ENCODE data around the gene ERF.

ERF gene

GRCh38 chr19:42241279-42241678 lies 13.6 kb downstream of the ERF start:
- DNase-seq (ENCODE audit: low read depth) = no peak

DNA sequence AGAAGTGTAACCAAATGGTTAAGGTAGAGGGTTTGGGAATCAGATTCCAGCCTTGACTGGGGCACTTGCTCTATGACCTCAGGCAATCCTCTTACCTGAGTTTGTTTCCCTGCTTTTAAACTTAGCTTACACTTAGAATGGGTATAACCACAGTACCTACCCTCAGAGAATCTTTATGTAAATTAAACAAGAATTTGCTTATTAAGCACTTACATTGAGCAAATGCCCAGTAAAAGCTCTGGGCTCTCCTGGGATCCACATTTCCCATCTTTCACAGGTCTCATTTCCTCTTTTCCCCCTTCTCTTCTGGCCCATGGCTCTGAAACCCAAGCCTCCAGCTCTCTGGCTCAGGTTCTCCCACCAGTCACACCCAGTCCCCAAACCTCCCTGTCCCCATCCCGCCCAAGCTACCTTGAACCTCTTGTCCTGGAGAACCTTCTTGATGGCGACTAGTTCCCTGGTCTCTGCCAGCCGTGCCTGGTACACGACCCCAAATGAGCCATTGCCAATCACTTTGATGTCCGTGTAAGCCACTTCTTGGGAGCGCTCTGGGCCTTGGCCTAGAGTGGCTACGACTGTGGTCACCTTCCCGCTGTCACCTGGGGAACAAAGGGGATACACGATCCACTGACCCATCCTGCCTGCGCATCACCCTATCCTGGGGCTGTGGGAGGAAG lies 15.2 kb downstream of the ERF start:
- no peak for DNase-seq (ENCODE audit: low read depth)

GRCh38 chr19:42235181-42235580 lies 19.7 kb downstream of the ERF start:
- no peak for DNase-seq (ENCODE audit: low read depth)

DNA sequence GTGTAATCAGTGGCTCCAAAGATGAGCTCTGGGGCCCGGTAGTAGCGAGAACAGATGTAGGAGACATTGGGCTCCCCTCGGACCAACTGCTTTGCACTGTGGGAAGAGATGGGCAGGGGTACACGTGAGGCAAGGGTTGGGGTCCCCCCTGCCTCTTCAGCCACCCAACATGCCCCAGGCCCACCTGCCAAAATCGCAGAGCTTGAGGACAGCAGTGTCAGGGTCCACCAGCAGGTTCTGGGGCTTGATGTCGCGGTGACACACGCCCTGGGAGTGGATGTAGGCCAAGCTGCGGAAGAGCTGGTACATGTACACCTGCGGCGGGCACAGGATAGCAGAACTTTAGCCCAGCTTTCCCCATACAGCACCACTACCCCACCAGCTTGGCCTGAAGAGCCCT lies 20.6 kb downstream of the ERF start:
- no peak for DNase-seq (ENCODE audit: low read depth)

DNA sequence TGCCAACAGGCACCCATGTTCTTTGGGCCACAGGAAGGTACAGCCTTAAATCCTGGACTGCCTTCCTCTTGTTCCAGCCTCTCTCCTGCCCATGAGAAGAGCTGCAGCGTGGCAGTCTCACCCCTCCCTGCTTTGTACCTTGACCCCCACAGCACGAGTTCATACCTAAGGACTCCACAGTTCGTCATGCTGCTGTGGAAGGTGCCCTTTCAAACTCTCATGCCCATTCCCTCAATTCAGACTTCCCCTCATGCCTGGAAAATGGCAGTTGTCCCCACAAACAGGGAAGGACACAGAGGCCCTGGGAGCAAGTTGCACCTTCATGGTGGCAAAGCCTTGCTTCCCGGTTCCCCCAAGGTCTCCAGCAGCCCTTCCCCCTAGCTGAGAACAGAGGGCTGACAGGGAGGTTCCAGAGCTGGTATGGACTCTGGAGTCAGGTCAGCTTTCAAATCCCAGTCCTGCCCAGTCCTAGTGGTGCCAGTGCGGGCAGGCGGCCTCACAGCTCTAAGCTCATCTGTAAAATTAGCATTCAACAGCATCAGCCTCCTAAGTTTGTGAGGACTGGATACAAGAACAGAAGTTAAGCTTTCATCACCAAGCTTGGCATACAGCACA lies 21.1 kb downstream of the ERF start:
- DNase-seq (ENCODE audit: low read depth) = no peak

DNA sequence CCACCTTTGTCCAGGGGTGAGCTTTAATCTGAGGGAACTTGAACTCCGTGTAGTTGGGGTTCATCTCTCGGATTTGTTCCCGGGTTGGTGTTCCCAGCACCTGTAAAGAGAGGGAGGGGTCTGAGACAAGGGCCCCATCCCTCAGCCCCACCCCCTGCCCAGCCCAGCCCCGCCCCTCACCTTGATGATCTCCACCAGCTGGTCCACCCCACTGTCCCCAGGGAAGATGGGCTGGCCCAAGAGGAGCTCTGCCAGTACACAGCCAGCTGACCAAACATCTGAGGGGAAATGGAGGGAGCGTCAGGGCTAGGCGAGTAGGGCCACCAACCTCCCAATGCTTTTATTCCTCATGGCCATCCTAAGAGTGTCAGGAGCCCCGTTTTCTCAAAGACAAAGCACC lies 21.8 kb downstream of the ERF start:
- no peak for DNase-seq (ENCODE audit: low read depth)

- DNase-seq (ENCODE audit: low read depth) = no peak
Measured at GRCh38 chr19:42232435-42232834, 22.5 kb downstream of the ERF start.

GRCh38 chr19:42230571-42230970 lies 24.4 kb downstream of the ERF start:
- DNase-seq (ENCODE audit: low read depth) = no peak

DNA sequence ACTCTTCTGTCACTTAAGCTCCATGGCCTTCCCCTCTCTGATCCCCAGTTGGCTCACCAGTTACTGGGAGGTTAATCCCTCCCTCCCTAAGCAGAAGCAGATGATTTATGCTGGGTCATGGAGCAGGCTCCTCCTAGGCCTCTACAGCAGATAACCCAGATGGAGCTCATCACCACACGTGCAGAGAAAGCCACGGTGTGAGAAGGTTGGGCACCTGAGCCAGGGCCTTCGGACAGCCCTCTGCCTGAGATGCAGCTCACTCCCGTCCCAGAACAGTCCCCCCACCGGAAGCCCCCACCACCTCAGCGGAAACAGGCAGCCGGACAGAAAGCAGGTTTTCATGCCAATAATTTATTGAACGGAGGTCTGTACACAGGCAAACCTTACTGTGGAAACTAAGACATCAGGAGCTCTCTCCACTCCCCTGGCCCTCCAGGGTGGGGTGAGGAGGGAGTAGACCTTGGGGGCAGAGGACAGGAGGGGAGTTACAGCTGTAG lies 25.0 kb downstream of the ERF start:
- DNase-seq (ENCODE audit: low read depth) = peak; percentile 38

- DNase-seq (ENCODE audit: low read depth) = no peak
Measured at GRCh38 chr19:42229301-42229854, 25.6 kb downstream of the ERF start.

DNA sequence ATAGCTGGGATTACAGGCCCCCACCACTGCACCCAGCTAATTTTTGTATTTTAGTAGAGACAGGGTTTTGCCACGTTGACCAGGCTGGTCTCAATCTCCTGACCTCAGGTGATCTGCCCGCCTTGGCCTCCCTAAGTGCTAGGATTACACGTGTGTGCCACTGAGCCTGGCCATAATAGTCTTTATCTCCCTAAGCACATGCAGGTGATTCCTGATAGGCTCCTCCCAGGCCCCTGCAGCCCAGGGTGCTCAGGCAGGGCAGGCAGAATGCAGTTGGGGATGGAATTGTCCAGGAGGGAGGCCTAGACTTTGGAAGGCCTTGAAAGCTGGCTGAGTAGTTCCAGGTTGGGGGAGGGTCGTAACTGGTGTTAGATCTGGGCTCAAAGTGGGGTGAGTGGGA lies 26.3 kb downstream of the ERF start:
- DNase-seq (ENCODE audit: low read depth) = no peak

GRCh38 chr19:42226886-42227285 lies 28.0 kb downstream of the ERF start:
- DNase-seq (ENCODE audit: low read depth) = peak; percentile 67

DNA sequence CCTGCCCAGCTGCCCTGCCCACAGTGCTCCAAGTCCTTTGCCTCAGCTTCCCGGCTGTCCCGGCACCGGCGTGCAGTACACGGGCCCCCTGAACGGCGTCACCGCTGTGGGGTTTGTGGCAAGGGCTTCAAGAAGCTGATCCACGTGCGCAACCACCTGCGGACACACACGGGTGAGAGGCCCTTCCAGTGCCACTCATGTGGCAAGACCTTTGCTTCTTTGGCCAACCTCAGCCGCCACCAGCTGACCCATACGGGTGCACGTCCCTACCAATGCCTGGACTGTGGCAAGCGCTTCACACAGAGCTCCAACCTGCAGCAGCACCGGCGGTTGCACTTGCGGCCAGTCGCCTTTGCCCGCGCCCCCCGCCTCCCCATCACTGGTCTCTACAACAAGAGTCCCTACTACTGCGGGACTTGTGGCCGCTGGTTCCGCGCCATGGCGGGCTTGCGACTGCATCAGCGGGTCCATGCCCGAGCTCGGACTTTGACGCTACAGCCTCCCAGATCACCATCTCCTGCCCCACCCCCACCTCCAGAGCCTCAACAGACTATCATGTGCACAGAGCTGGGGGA lies 29.1 kb downstream of the ERF start:
- no peak for DNase-seq (ENCODE audit: low read depth)

DNA sequence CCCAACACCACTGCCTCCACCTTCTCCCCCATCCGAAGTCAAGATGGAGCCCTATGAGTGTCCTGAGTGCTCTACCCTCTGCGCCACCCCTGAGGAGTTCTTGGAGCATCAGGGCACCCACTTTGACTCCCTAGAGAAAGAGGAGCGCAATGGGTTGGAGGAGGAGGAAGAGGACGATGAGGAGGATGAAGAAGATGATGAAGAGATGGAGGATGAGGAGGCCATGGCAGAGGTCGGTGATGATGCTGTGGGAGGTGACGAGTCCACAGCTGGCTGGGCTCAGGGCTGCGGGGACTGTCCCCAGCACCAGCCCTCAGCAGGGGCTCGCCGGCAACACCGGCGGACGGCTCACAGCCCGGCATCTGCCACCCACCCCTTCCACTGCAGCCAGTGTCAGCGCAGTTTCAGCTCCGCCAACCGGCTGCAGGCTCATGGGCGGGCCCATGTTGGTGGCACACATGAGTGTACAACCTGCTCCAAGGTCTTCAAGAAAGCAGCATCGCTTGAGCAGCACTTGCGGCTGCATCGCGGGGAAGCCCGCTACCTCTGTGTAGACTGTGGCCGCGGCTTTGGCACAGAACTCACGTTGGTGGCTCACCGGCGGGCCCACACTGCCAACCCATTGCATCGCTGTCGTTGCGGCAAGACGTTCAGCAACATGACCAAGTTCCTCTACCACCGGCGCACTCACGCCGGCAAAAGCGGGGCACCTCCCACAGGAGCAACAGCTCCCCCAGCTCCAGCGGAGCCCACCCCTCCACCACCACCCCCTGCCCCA lies 29.8 kb downstream of the ERF start:
- no peak for DNase-seq (ENCODE audit: low read depth)

- DNase-seq (ENCODE audit: low read depth) = no peak
Measured at GRCh38 chr19:42220751-42221097, 34.2 kb downstream of the ERF start.

GRCh38 chr19:42219812-42220750 lies 34.8 kb downstream of the ERF start, which contains the start of gene ZNF526:
Gene ZNF526, plus strand, starts transcription at chr19:42220312. Its CDS starts 4,092 bp downstream, at chr19:42224404.
- peak; percentile 97 for DNase-seq (ENCODE audit: low read depth)

GRCh38 chr19:42217520-42218437 lies 37.1 kb downstream of the ERF start, which contains the start of gene DEDD2:
Gene DEDD2, minus strand, starts transcription at chr19:42217677. Its CDS starts 670 bp downstream, at chr19:42217007.
- DNase-seq (ENCODE audit: low read depth) = peak; percentile 99

DNA sequence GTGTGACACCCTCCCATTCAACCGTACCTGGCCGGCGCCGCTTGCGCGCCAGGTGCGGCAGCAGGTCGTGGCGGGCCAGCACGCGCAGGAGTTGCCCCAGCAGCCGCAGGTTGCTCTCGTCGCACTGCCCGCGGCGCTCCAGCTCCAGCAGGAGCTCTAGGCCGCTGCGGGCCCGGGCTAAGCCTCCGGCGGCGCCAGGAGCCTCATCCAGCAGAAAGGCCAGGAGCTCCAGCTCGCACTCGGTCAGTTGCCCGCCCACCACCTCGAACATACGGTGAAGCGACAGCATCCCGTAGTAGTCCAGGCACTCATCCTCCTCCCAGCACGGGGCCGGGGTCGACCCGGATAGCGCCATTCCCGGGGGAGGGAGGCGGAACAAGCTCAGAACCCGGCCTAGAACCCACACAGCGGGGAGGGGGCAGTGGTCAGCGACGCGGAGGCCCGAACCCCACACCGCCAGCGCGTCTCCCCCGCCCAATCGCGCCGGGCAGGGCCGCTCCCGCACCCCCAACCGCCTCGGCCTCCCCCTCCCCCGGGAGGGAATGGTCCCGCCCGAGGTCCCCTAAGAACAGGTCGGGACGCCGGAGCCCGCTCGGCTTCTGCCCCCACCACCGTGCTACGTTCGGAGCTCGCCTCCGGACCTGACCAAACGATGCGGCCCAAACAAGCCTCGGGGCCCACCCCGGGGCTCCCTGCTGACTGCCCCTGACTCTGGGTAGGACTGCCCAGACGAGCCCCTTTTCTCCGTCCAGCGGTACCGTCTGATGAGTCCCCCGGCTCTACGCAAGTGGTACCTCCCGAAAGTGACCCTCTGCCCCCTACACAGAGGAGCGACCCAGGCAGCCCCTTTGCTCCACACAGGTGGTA lies 38.0 kb downstream of the ERF start:
- peak; percentile 58 for DNase-seq (ENCODE audit: low read depth)

Data from ELR (cell line).